Esophagus squamous epithelium (tissue), 4 donors: ENCODE data around the gene CCL5.

ENCODE experiments used
- POLR2A ChIP-seq, 4 donors: fragments of 450-650 bp; IDR thresholded peaks; one replicate each; pipeline ENCODE4 v1.6.1; 2017; ENCODE audit warnings: antibody characterized with exemption in 4 of 4, mild to moderate bottlenecking in 4 of 4, moderate library complexity in 3 of 4
- TF ChIP-seq, protein P1 (sequence below), 6 experiments: fragments of 450-650 bp in 4 of 6; fragments of 200-600 bp in 2 of 6; sonication (generic) in 2 of 6; IDR thresholded peaks; one replicate each; pipeline ENCODE4 v1.5.1; 2016 to 2019; ENCODE audit warnings: antibody characterized with exemption in 6 of 6, mild to moderate bottlenecking in 4 of 6, moderate library complexity in 4 of 6

DNA sequence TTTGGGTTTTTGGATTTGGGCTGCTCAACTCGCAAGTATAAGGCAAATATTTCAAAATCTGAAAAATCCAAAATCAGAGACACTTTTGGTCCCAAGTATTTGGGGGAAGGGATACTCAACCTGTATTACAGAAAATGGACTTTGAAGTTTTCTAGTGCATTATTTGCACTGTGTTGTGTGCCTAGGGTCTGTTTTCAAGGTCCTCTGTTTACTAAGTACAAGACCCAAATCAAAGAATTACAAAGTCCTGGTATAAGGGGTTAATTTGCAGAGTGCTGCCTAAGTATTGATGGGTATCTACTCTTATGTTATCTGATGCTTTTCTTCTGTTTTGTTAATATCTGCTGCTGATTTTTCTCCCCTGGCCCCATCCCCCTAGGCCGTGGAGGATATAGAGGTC lies 36.5 kb downstream of the CCL5 start:
- TF ChIP-seq, protein P1, sequence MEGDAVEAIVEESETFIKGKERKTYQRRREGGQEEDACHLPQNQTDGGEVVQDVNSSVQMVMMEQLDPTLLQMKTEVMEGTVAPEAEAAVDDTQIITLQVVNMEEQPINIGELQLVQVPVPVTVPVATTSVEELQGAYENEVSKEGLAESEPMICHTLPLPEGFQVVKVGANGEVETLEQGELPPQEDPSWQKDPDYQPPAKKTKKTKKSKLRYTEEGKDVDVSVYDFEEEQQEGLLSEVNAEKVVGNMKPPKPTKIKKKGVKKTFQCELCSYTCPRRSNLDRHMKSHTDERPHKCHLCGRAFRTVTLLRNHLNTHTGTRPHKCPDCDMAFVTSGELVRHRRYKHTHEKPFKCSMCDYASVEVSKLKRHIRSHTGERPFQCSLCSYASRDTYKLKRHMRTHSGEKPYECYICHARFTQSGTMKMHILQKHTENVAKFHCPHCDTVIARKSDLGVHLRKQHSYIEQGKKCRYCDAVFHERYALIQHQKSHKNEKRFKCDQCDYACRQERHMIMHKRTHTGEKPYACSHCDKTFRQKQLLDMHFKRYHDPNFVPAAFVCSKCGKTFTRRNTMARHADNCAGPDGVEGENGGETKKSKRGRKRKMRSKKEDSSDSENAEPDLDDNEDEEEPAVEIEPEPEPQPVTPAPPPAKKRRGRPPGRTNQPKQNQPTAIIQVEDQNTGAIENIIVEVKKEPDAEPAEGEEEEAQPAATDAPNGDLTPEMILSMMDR (IDR thresholded peaks at IDR 0.05) = no peak
- no peak for TF ChIP-seq POLR2A (IDR thresholded peaks at IDR 0.05)
